Measurements from ENCODE around the gene DAPK1.

DAPK1 gene

GRCh38 chr9:87567571-87567970, 69.9 kb downstream of the DAPK1 start:
- TF ChIP-seq CTCF (IDR thresholded peaks at IDR 0.05) = no peak

DNA sequence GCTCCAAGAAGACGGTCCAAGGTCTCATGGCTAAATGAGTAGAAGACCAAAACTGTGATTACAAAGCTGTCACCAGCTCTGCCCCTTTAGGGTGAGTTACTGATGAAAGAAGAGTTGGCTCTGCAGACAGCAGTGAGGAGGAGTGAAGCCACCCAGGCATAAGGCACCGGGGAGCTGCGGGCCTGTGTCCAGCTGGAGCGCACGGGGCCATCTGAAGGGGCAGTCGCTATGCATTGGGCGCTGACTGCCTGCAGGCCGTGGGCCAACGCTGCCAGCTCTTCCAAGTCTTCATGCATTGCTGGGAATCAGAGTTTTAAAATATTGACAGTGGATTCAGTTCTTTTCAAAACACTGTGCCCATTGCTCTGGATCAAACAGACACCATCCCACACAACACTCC, 70.3 kb downstream of the DAPK1 start:
- TF ChIP-seq CTCF (IDR thresholded peaks at IDR 0.05) = no peak

- no peak for TF ChIP-seq CTCF (IDR thresholded peaks at IDR 0.05)
Observed at GRCh38 chr9:87568401-87568800, 70.7 kb downstream of the DAPK1 start.

DNA sequence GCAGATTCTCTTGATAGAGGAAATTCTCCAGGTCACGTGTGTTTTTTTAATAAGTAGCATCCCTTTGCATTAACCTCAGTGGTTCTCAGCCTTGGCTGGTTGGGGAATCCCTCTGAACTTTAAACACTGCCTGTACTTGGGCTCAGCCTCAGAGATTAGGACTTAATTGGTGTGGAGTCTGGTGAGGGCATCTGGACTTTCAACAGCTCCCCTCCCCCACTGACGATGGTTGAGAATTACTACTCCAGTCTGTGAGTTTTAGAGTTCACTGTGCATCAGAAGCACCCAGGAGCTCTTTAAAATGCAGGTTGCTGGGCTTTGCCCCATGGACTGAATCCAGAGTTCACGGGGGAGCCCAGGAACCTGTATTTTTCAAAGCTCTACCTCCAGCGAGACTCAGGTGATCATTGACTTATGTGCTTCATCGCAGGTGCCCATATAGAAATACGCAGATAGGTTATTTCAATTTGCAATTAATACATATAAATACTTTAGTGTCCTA, 71.4 kb downstream of the DAPK1 start:
- no peak for TF ChIP-seq CTCF (IDR thresholded peaks at IDR 0.05)

DNA sequence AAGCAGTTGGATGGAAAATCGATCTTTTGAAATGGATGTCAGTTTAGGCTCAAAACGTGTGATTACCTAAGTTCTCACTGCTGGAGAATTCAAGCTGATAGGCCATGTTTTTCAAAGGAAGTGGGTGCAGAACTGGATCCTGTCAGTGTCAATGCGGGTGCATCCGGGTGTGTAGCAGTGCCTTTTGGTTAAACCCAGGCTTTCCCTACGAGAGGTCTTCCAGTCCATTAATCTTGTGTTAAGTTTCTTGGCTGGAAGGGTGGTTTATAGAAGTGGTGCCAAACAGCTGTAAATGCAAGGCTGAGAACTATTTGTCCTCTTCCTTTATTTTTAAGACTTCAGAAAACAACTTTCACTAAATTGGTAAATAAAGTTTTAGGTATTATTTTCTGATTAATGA, 71.9 kb downstream of the DAPK1 start:
- TF ChIP-seq CTCF (IDR thresholded peaks at IDR 0.05) = no peak

DNA sequence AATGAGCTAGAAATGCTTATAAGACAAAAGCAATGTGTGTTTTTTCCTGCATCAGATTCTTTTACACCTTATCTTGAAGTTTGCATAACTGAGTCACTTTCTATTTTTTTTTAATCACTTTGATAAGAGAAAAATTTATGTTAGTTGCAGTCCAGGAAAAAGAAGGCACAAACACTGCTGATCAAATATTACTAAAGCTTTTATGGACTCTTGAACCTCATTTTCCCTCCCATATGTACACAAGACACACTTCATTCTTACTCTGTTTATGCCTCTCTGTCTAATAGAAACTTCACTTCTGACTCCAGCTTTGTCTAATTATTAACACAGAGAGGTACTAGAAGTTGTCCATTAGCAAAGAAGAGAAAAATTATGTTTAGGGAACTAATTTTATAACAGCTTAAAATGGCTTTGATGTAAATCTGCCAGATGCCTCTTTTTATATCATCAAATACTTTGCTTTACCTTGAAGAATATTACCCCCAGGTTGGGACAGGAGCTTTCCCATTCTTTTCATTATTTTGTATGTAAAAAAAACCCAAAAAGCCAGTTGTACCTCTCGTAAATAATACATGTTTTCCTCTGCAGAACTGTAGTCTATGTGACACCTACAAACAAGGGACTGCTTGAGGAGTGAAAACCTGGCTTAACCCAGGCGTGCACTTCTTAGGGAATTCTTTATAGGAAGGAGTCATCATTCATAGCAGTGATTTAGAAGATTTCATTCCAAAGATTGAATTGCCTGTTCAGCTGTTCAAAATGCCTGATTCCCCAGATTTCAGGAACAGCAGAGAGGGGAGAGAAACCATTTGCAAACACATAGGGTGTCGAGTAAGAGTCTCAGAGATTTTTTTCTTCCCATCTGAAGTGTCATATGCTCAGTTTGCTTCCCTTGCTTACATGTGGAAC, 72.6 kb downstream of the DAPK1 start:
- TF ChIP-seq CTCF (IDR thresholded peaks at IDR 0.05) = no peak

DNA sequence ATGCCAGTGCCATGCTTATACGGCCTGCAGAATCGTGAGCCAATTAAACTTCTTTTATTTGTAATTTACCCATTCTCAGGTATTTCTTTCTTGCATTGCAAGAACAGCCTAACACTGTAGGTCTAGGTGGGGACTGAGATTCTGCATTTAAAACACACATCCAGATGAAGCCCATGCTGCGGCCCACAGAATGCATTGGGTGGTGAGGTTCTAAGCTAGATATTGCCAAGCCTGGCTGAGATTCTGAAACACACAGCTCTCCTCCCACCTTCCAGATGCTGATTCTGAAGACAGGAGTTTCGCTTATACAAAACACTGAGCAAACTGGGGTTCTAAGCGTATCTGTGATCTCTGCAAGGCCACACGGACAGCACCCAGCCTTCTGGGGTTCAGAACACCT, 75.1 kb downstream of the DAPK1 start:
- TF ChIP-seq CTCF (IDR thresholded peaks at IDR 0.05) = no peak

Data from LNCAP (cell line).